BJ (cell line): ENCODE data around the gene DDA1. TPM values are rescaled to one million over a fixed set of nuclear protein-coding genes. Genes with fewer than 3 reads are reported as not detected.

Experiments
- CTCF ChIA-PET: fragments of 350-600 bp; formaldehyde crosslinking; extraction: SDS; loops from one replicate; lab custom pipeline; 2021; ENCODE audit warnings: antibody characterized with exemption, inconsistent platforms; lab: Yijun Ruan, JAX
- POLR2A ChIA-PET: fragments of 300-600 bp; sonication (Branson Sonifier 250); formaldehyde crosslinking; extraction: SDS; loops from one replicate; lab custom pipeline; 2021; ENCODE audit warnings: antibody characterized with exemption; lab: Charles Lee
- DNase-seq: peaks from one replicate; pipeline ENCODE4 v3.0.0-alpha.2; 2011; ENCODE audit warnings: low read depth
- H3K27me3 ChIP-seq: 2 replicates; pipeline ENCODE4 v1.6.0; 2011; ENCODE audit warnings: low read length; ENCODE audit not compliant: control insufficient read depth, insufficient read depth
- H3K36me3 ChIP-seq: 2 replicates; pipeline ENCODE4 v1.5.1; 2011; ENCODE audit warnings: low read length; ENCODE audit not compliant: control insufficient read depth, insufficient read depth
- H3K4me3 ChIP-seq: 2 replicates; pipeline ENCODE4 v1.5.1; 2011; ENCODE audit warnings: low read depth, mild to moderate bottlenecking, control low read depth, low read length
- CTCF ChIP-seq: IDR thresholded peaks from 2 replicates; pipeline ENCODE4 v1.5.1; 2011; ENCODE audit warnings: low read depth, mild to moderate bottlenecking, control low read depth, inconsistent platforms, low read length, moderate library complexity; ENCODE audit not compliant: insufficient read depth
- polyA plus RNA-seq: library from polyadenylated mRNA; depleted of rRNA; stranded (reverse); fragments of >200 nt; gene quantifications from 2 replicates; pipeline ENCODE4 v1.2.3, GENCODE V29; 2011

Gene DDA1
- polyA plus RNA-seq, 1 experiment: 52.7 TPM

GRCh38 chr19:17311455-17312188 is 2.3 kb downstream of the DDA1 start:
- Histone ChIP-seq H3K36me3 (peaks cover 16% of the 10 kb centered on the region), H3K4me3 (no peak overlapping the region), H3K27me3 (no peaks in the 10 kb centered on the region)
- DNase-seq: no peak
- no peak for TF ChIP-seq CTCF
- CTCF ChIA-PET: interaction anchor here (1.1 kb wide), 1 partner anchor 74 kb away, joined by 5 read pairs; no protein-coding TSS in a partner anchor
- POLR2A ChIA-PET: no interaction called here

GRCh38 chr19:17312189-17313113 is 3.1 kb downstream of the DDA1 start:
- CTCF ChIA-PET: interaction anchor here (1.0 to 1.1 kb wide), 2 partner anchors 73 kb away, joined by 3 to 5 read pairs; no protein-coding TSS in a partner anchor
- TF ChIP-seq CTCF: no peak
- no peak for DNase-seq

GRCh38 chr19:17314007-17314593 is 4.7 kb downstream of the DDA1 start:
- TF ChIP-seq CTCF: no peak
- no peak overlapping the region for H3K4me3 ChIP-seq
- no peak for DNase-seq
- no peaks in the 10 kb centered on the region for H3K27me3 ChIP-seq
- CTCF ChIA-PET: no interaction called here
- POLR2A ChIA-PET: no interaction called here
- peaks cover 16% of the 10 kb centered on the region for H3K36me3 ChIP-seq

More at GRCh38 chr19:17312189-17313113, 3.1 kb downstream of the DDA1 start:
- Histone ChIP-seq H3K36me3 (peaks cover 16% of the 10 kb centered on the region), H3K27me3 (no peaks in the 10 kb centered on the region), H3K4me3 (no peak overlapping the region)
- POLR2A ChIA-PET: no interaction called here

GRCh38 chr19:17318966-17319365 is 9.6 kb downstream of the DDA1 start:
- Histone ChIP-seq H3K36me3 (peaks cover 29% of the 10 kb centered on the region), H3K27me3 (no peaks in the 10 kb centered on the region), H3K4me3 (no peak overlapping the region)
- no peak for TF ChIP-seq CTCF
- POLR2A ChIA-PET: no interaction called here
- DNase-seq: no peak
- CTCF ChIA-PET: no interaction called here
